ENCODE results near the gene WDR91.
"Not testable (repeated sequence)": the region's sequence is repeated elsewhere in the genome, so short reads cannot be mapped to it uniquely, and the experiment has no call there.

WDR91 gene

GRCh38 chr7:135217645-135218509 is 6.6 kb upstream of the WDR91 start:
- Histone ChIP-seq H3K36me3 (ENCODE audit: low read depth) (no peaks in the 10 kb centered on the region), H3K27ac (ENCODE audit: poor library complexity, severe bottlenecking) (no peak overlapping the region), H3K27me3 (ENCODE audit: insufficient read depth, poor library complexity, severe bottlenecking) (no peaks in the 10 kb centered on the region), H3K9me3 (ENCODE audit: severe bottlenecking) (no peaks in the 10 kb centered on the region), H3K4me3 (ENCODE audit: severe bottlenecking) (no peak overlapping the region), H3K4me1 (ENCODE audit: insufficient read depth, poor library complexity, severe bottlenecking) (no peaks in the 10 kb centered on the region)
- ATAC-seq (ENCODE audit: low read depth) (no peak), DNase-seq (ENCODE audit: low spot score) (no peak)
- TF ChIP-seq CTCF (IDR thresholded peaks at IDR 0.05; ENCODE audit: poor library complexity, severe bottlenecking): no peak

- H3K36me3 ChIP-seq (ENCODE audit: low read depth): no peaks in the 10 kb centered on the region
- H3K27me3 ChIP-seq (ENCODE audit: insufficient read depth, poor library complexity, severe bottlenecking): no peaks in the 10 kb centered on the region
- no peak for DNase-seq (ENCODE audit: low spot score)
- no peaks in the 10 kb centered on the region for H3K9me3 ChIP-seq (ENCODE audit: severe bottlenecking)
- H3K4me3 ChIP-seq (ENCODE audit: severe bottlenecking): no peak overlapping the region
- ATAC-seq (ENCODE audit: low read depth): no peak
- H3K27ac ChIP-seq (ENCODE audit: poor library complexity, severe bottlenecking): no peak overlapping the region
- no peaks in the 10 kb centered on the region for H3K4me1 ChIP-seq (ENCODE audit: insufficient read depth, poor library complexity, severe bottlenecking)
- TF ChIP-seq CTCF (IDR thresholded peaks at IDR 0.05; ENCODE audit: poor library complexity, severe bottlenecking): no peak
Measured at GRCh38 chr7:135215698-135216097, 4.4 kb upstream of the WDR91 start.

DNA sequence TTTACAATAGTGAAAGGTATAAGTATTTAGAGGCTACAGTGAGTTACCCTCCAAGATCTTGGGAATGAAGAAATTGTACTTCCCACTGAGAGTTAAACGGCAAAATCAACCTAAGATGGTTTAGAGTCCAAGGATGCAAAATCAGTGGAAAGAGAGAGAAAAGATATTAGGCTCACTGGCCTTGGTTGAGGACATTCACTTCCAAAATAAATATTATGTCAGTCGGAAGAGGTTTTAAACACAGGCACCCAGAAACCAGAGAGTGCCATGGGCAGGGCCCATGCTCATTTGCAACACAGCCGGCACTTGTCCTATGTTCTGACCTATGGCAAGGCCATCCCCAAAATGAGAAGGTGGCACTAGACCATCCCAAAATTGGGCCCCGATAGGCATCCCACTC is 3.9 kb upstream of the WDR91 start:
- no peak for DNase-seq (ENCODE audit: low spot score)
- Histone ChIP-seq H3K27ac (ENCODE audit: poor library complexity, severe bottlenecking) (no peak overlapping the region), H3K4me3 (ENCODE audit: severe bottlenecking) (no peak overlapping the region), H3K4me1 (ENCODE audit: insufficient read depth, poor library complexity, severe bottlenecking) (no peaks in the 10 kb centered on the region), H3K9me3 (ENCODE audit: severe bottlenecking) (no peaks in the 10 kb centered on the region), H3K27me3 (ENCODE audit: insufficient read depth, poor library complexity, severe bottlenecking) (no peaks in the 10 kb centered on the region), H3K36me3 (ENCODE audit: low read depth) (no peaks in the 10 kb centered on the region)
- no peak for ATAC-seq (ENCODE audit: low read depth)
- no peak for TF ChIP-seq CTCF (IDR thresholded peaks at IDR 0.05; ENCODE audit: poor library complexity, severe bottlenecking)

DNA sequence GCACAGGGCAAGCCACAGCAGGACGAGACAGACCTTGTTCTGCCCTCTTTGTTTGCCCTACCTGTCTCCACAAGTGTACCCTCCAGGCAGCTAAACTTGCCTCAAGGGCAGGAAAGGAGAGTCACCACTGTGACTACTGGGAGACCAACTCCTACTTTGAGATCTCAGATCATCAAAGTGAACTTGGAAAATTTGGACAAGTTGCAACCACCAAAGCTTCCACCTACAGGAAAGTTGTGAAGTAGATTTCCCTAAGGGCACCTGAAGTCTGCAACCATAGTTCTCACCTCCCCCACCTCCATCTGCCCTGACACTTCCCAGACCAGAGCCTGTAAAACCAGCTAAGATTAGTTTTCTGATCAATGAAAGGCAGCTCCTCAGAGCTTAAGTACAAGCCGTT is 2.5 kb upstream of the WDR91 start:
- H3K4me3 ChIP-seq (ENCODE audit: severe bottlenecking): no peak overlapping the region
- TF ChIP-seq CTCF (IDR thresholded peaks at IDR 0.05; ENCODE audit: poor library complexity, severe bottlenecking): no peak
- ATAC-seq (ENCODE audit: low read depth) (no peak), DNase-seq (ENCODE audit: low spot score) (no peak)
- no peaks in the 10 kb centered on the region for H3K4me1 ChIP-seq (ENCODE audit: insufficient read depth, poor library complexity, severe bottlenecking)
- H3K27ac ChIP-seq (ENCODE audit: poor library complexity, severe bottlenecking): peak overlapping the region; percentile 14
- H3K36me3 ChIP-seq (ENCODE audit: low read depth): no peaks in the 10 kb centered on the region
- H3K9me3 ChIP-seq (ENCODE audit: severe bottlenecking): no peaks in the 10 kb centered on the region
- no peaks in the 10 kb centered on the region for H3K27me3 ChIP-seq (ENCODE audit: insufficient read depth, poor library complexity, severe bottlenecking)

- Histone ChIP-seq H3K4me3 (ENCODE audit: severe bottlenecking) (peak overlapping the region; percentile 93), H3K27ac (ENCODE audit: poor library complexity, severe bottlenecking) (peak overlapping the region; percentile 22)
- not testable (repeated sequence) for H3K4me1 ChIP-seq (ENCODE audit: insufficient read depth, poor library complexity, severe bottlenecking); ATAC-seq (ENCODE audit: low read depth); H3K27me3 ChIP-seq (ENCODE audit: insufficient read depth, poor library complexity, severe bottlenecking); H3K9me3 ChIP-seq (ENCODE audit: severe bottlenecking); DNase-seq (ENCODE audit: low spot score); H3K36me3 ChIP-seq (ENCODE audit: low read depth)
Measured at GRCh38 chr7:135211946-135212685, 790 bp upstream of the WDR91 start.

Measured in RWPE2 (cell line).